T-helper 22 cell (primary cell): ENCODE data around the gene FAM180A.
"Not testable (repeated sequence)": the region's sequence is repeated elsewhere in the genome, so short reads cannot be mapped to it uniquely, and the experiment has no call there.

Experiments
- DNase-seq: peaks from one replicate; pipeline ENCODE4 v3.0.0-alpha.2; 2020; ENCODE audit warnings: low read depth

FAM180A gene

GRCh38 chr7:135737306-135737647 is 11.3 kb downstream of the FAM180A start:
- not testable (repeated sequence) for DNase-seq

DNA sequence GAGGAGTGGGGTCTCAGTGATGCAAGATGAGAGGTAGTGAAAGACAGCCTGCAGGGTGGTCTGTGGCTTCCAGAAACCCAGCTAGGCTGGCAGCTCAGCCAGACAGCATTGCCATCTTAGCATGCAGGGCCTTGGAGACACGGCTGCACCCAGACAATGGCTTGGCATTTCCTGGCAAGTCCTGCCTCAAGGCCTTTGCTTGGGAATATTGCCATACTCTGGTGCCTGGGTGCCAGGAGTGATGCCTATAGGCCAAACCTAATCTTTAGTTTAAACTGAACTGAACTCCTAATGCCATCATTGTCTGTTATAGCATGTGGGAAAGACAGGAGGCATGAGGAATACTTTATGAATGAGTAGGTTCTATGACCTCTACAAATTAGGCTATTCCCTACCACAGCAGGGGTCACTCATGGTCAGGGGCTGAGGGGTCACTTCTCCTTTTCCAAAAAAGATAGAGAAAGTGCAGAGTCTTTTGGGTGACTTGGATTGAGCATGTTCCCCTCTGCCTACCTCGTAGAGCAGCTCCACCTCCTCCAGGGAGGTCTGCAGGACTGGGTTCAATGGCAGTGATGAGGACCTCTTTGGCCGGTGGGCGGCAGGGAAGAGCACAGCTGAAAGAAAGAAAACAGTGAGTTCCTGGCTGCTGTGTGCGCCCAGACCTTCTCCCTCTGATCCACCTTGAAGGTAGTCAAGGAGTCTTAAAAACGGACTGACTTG is 11.9 kb downstream of the FAM180A start:
- no peak for DNase-seq

- no peak for DNase-seq
These were observed 14.3 kb downstream of the FAM180A start for GRCh38 chr7:135734343-135734689.

DNA sequence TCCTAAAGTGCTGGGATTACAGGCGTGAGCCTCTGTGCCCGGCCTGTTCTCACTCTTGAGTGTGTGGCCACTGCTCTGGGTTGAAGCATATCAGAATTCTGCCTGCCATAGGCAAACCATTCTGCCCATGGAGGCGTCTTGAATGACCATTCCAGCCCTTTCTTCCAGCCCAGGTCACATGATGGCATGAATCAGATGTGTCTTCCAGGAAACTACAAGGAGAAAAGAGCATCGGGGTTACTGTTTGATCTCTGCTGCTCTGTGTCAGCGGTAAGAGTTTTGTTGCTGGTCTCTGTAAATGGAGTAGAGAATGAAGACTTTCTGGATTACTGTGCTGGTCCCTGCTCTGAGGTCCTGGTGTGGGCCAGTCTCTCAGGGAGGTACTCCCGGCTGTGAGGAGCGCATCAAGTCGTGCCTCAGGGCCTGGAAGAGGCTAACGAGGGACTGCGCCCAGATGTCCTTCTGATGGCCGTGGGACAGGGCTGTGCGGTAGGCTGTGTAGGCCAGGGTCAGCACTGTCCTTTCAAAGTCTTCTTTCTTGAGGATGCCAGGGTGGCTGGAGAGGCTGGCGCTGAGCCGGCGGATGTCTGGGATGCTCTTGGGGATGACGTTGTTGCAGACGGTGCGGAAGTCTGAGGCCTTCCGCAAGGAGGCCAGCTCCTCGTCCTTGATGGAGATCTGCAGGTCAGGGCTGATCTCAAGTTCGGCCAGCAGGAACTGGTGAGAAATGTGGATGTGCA is 14.8 kb downstream of the FAM180A start:
- no peak for DNase-seq

DNA sequence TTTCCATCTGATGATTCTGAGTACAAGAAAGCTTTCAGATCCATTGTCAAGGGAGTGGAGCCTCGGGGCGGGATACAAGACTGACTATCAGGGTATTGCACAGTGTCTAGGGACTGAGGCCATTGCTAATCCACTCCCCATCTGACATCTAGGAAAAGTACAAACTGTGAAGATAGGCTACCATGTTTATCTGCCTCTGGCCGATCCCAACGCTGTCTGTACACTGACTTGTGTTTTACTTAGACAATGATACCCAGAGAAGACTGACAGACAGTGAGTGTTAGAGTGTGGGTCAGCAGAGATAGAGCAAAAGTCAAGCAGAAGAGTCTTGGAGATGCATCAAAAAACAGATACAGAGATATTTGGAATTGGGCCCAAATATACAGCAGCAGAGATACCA is 17.5 kb downstream of the FAM180A start:
- no peak for DNase-seq

DNA sequence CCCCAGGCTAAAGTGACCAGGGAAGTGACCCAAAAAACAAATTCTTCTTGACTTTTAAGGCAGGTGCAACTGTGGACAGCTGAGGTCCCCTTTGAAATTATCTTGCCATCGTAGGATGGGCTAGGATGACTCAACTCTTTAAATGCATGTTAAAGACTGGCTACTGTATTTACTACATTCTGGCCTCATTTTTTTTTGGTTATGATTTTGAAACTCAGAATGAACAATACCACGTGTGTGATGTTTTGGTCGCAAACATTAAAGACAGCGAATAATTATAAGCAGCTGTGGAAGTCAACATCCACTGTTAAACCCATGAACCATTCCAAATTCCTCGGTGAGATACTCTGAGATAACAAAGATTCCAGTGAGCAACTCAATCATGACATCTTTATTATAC is 19.4 kb downstream of the FAM180A start:
- DNase-seq = no peak

DNA sequence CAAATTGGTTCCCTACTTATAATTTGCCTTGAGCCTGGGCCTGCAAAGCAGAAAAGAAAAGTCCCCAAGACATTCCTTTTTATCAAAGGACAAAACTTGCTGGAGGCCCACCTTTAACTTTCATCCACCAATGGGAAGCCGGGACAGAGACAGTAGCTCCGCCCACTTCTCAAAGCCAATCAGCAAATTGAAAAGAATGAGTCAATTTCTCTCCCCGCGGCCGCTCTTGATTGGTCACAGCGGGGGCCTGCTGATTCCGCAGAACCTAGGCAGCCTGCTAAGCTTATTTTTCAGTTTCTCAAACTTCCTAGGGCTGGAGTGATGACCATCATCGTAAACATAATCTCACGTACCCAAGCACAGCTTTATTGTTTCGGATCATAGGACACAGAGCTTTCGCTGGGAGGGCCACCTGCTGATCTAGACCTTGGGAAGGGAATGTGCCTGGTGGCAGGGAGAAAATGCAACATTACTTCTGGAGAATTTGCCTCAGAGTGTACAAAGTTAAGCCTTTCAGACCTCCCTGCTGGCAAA is 20.4 kb downstream of the FAM180A start, which contains the start of gene SLC13A4:
Gene SLC13A4, minus strand, starts transcription at position 51 of the 534 bp plus-strand sequence. CDS start 690 bp downstream, outside the sequence.
- no peak for DNase-seq

DNA sequence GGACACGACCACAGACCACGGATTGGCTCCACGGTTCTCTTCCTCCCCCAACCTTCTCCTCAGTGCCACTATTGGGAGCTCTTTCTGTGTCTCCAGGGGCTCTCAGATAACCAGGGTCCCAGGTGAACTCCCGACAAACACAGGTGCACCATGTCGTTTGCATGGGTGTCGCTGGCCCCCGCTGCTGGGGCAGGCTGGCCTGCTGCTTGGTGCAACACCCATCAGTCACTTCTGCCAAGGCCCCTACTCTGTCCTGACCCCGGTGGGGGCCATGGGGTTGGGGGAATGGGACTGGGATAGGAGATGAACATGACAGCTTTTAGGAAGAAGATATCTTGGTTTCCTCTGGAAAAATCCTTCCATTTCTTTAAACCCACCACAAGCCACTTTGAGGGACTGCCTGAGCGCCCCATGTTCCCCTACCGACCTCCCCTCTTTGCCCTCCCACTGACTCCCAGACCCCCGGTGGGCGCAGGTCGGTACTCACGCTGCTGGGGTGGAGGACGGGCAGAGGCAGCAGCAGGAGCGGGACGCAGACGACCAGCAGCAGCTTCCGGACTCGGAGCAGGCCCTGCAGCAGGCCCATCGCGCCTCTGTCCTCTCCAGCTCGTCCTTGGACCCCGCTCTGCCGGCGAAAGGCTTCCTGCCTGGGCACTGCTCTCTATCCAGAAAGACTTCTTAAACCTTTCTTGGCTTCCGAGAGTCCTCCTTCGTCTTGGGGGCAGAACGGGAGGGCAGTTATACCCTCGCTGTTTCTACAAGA is 21.5 kb downstream of the FAM180A start:
- no peak for DNase-seq

GRCh38 chr7:135726276-135726788 is 22.3 kb downstream of the FAM180A start:
- no peak for DNase-seq

DNA sequence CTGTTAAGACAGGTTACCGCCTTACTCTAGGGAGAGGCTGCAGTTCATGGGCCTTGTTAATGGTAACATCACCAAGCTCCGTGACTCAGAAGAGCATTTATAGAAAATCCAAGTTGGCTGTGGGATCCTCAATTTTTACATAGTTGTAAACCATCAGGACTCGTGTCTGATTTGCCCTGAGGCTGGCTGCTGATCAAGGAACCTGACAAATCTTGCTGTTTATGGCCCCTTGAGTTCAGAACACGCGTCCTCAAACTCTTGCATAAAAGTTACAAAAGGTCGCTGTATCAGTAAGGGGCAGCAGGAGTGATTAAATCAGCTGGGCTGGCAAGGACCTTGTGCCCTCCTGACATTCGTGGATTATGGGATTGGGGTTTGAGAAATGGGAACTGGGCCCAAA is 25.2 kb downstream of the FAM180A start:
- DNase-seq = no peak

GRCh38 chr7:135721198-135721820 is 27.3 kb downstream of the FAM180A start:
- DNase-seq = no peak

- no peak for DNase-seq
These were observed 28.9 kb downstream of the FAM180A start for GRCh38 chr7:135719688-135720087.

- no peak for DNase-seq
These were observed 29.7 kb downstream of the FAM180A start for GRCh38 chr7:135718794-135719437.

GRCh38 chr7:135718219-135718618 is 30.4 kb downstream of the FAM180A start:
- DNase-seq = no peak

DNA sequence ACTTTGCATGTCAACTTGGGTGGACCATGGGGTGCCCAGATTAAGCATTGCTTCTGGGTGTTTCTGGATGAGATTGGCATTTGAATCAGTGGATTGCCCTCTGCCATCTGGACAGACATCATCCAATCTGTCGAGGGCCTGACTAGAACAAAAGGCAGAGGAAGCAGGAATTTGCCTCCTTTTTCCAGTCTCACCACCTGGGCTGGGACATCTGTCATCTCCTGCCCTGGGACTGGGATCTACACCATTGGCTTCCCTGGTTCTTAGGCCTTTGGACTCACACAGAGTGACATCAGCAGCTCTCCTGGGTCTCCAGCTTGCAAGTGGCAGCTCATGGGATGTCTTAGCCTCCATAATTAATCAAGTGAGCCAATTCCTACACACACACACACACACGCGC is 30.9 kb downstream of the FAM180A start:
- no peak for DNase-seq

- DNase-seq = no peak
These were observed 31.9 kb downstream of the FAM180A start for GRCh38 chr7:135716677-135717238.

GRCh38 chr7:135715673-135716072 is 32.9 kb downstream of the FAM180A start:
- DNase-seq = no peak

GRCh38 chr7:135715055-135715522 is 33.5 kb downstream of the FAM180A start:
- DNase-seq = no peak

- no peak for DNase-seq
These were observed 34.0 kb downstream of the FAM180A start for GRCh38 chr7:135714534-135715009.

- no peak for DNase-seq
These were observed 34.7 kb downstream of the FAM180A start for GRCh38 chr7:135713836-135714470.
